Heart right ventricle (tissue), 16 donors: ENCODE data around the gene UBE2G1. TPM values are rescaled to one million over a fixed set of nuclear protein-coding genes. Genes with fewer than 3 reads are reported as not detected.

Experiments used
- ATAC-seq, 8 donors: fragments of 200-7000 bp; cut with Tn5 transposase; one replicate each; pipeline ENCODE4 v1.9.1; 2020; ENCODE audit warnings: mild to moderate bottlenecking in 8 of 8, moderate library complexity in 8 of 8, moderate number of reproducible peaks in 1 of 8
- DNase-seq, 2 donors: peaks; one replicate each; pipeline ENCODE4 v3.0.0-alpha.2; 2020
- H3K27ac ChIP-seq, 10 donors: fragments of 200-600 bp; sonication (generic) in 2 of 10; one replicate each; pipeline versions ENCODE4 v1.5.0 to v1.8.0; 2020 to 2022; ENCODE audit warnings: mild to moderate bottlenecking in 3 of 10
- H3K27me3 ChIP-seq, 7 donors: fragments of 200-600 bp; one replicate each; pipeline ENCODE4 v1.8.0; 2021 to 2022; ENCODE audit warnings: mild to moderate bottlenecking in 2 of 7
- H3K36me3 ChIP-seq, 9 donors: fragments of 200-600 bp; sonication (generic) in 1 of 9; one replicate each; pipeline versions ENCODE4 v1.5.0 to v1.8.0; 2020 to 2022; ENCODE audit warnings: mild to moderate bottlenecking in 2 of 9
- H3K4me1 ChIP-seq, 9 donors: fragments of 200-600 bp; sonication (generic) in 1 of 9; one replicate each; pipeline versions ENCODE4 v1.5.0 to v1.8.0; 2020 to 2022; ENCODE audit warnings: mild to moderate bottlenecking in 4 of 9
- H3K4me3 ChIP-seq, 10 donors: fragments of 200-600 bp; sonication (generic) in 2 of 10; one replicate each; pipeline versions ENCODE4 v1.5.0 to v1.8.0; 2020 to 2022; ENCODE audit warnings: mild to moderate bottlenecking in 7 of 10, moderate library complexity in 2 of 10
- H3K9me3 ChIP-seq, 11 donors: fragments of 200-600 bp in 10 of 11; sonication (generic) in 2 of 11; one replicate each; pipeline versions ENCODE4 v1.5.0 to v1.8.0; 2013 to 2022; ENCODE audit warnings: mild to moderate bottlenecking in 2 of 11, control low read depth in 1 of 11, moderate library complexity in 1 of 11
- CTCF ChIP-seq, 9 donors: fragments of 200-600 bp; sonication (generic) in 2 of 9; IDR thresholded peaks; one replicate each; pipeline versions ENCODE4 v1.5.0 to v1.8.0; 2021 to 2022; ENCODE audit warnings: antibody characterized with exemption in 9 of 9, mild to moderate bottlenecking in 5 of 9, moderate library complexity in 1 of 9
- WGBS, 2 donors: extraction: QIAGEN DNeasy Blood & Tissue Kit; methylation state at CpG; one replicate each; pipeline ENCODE4 v1.1.7; 2013; ENCODE audit warnings: inconsistent platforms in 1 of 2; 5-methylcytosine and 5-hydroxymethylcytosine counted together
- intact Hi-C, 10 donors: fragments of 100-400 bp; cut with DNase I; formaldehyde crosslinking; loops; one replicate each; pipeline versions ENCODE4 v1.11.1 to v1.14.2; 2022
- polyA plus RNA-seq, 2 donors: library from polyadenylated mRNA; stranded (reverse); fragments of 200-250 nt; gene quantifications; one replicate each; pipeline ENCODE4 v1.2.3, GENCODE V29; 2013
- total RNA-seq, 10 donors: library from RNA; stranded (reverse); fragmentation: NEBNext Ultra II Directional in 3 of 10; extraction: Animal tissue kit (Norgen Biotek cat#: 25700) in 3 of 10; gene quantifications; one replicate each; pipeline versions ENCODE4 v1.2.1 to v1.2.4, GENCODE V29; 2021 to 2023
- donor health status: Arrhythmogenic right ventricular cardiomyopathy.
- donor health status: ischemic (EF 13 %, LVEDD 7.1; RV severe dilation, severe dysfunction).
- donor health status: healthy with polysubstance abuse.
- donor health status: DM: no; HTN: yes; CAD: no.
- donor health status: DM: no; HTN: no; CAD: no.
- donor health status: ischemic (EF 25% LVEDD 6.9; RV normal size, moderate dysfunction).
- donor health status: ischemic (EF 25% LVEDD 5.7; RV mildly dilated, moderate dysfunction).
- donor health status: healthy.
- donor health status: DM: yes; HTN: yes; CAD: no.
- donor health status: Ischemic cardiomyopathy.
- donor health status: ischemic (EF 35%, LVEDD 5.7; RV mildly dilated, moderate dysfunction).
- donor health status: nonischemic (EF 11% LVEDD 7.7; RV severe dilation, severe dysfunction).
- donor health status: DM: yes; HTN: yes; CAD: no.
- donor health status: PGD.
- donor health status: ischemic (EF 29% LVEDD 5.4; RV normal size, mild dysfunction).
- donor health status: nonischemic (EF 23%, LVEDD 6.1; RV moderate dilation, normal function).

UBE2G1 gene
- total and polyA plus RNA-seq, 12 donors = 14.9 to 119 (median 100) TPM

GRCh38 chr17:4269915-4270314 lies 96.6 kb downstream of the UBE2G1 start:
- Histone ChIP-seq H3K9me3 (no peaks in the 10 kb centered on the region), H3K27me3 (no peaks in the 10 kb centered on the region), H3K4me3 (no peak overlapping the region), H3K36me3 (peaks cover 0 to 42% (median 0%) of the 10 kb centered on the region in 9 donors), H3K4me1 (peaks cover 0 to 52% (median 18%) of the 10 kb centered on the region in 9 donors), H3K27ac (peak overlapping the region in 9 of 10 donors; percentile 22 to 73 (median 57))
- 51 to 66% methylated on average over 4 of the region's 4 CpGs for WGBS, 2 donors
- intact Hi-C loops = loop anchor here in 3 of 10 donors (5.0 to 10.0 kb wide), 3 partner anchors 32 to 55 kb away; no protein-coding TSS in a partner anchor
- ATAC-seq (peak in 7 of 8 donors; percentile 26 to 57 (median 49)), DNase-seq (no peak)
- TF ChIP-seq CTCF (IDR thresholded peaks at IDR 0.05) = no peak

GRCh38 chr17:4267402-4267801 lies 99.1 kb downstream of the UBE2G1 start:
- TF ChIP-seq CTCF (IDR thresholded peaks at IDR 0.05) = no peak
- Histone ChIP-seq H3K4me3 (no peak overlapping the region), H3K27me3 (no peaks in the 10 kb centered on the region), H3K9me3 (no peaks in the 10 kb centered on the region), H3K36me3 (peaks cover 0 to 35% (median 0%) of the 10 kb centered on the region in 9 donors), H3K27ac (no peak overlapping the region), H3K4me1 (peaks cover 8 to 51% (median 24%) of the 10 kb centered on the region in 9 donors)
- intact Hi-C loops = loop anchor here in 2 of 10 donors (5.0 to 10.0 kb wide), 2 partner anchors 35 to 53 kb away; no protein-coding TSS in a partner anchor
- no peak for DNase-seq
- WGBS, 2 donors = 88 to 98% methylated on average over 8 of the region's 8 CpGs
- ATAC-seq = no peak

GRCh38 chr17:4266550-4266949 lies 99.9 kb downstream of the UBE2G1 start:
- Histone ChIP-seq H3K36me3 (peaks cover 0 to 31% (median 0%) of the 10 kb centered on the region in 9 donors), H3K27ac (no peak overlapping the region), H3K4me1 (peaks cover 8 to 52% (median 27%) of the 10 kb centered on the region in 9 donors), H3K9me3 (no peaks in the 10 kb centered on the region), H3K4me3 (no peak overlapping the region), H3K27me3 (no peaks in the 10 kb centered on the region)
- ATAC-seq (no peak), DNase-seq (no peak)
- intact Hi-C loops = loop anchor here in 2 of 10 donors (5.0 to 10.0 kb wide), 2 partner anchors 36 to 52 kb away; no protein-coding TSS in a partner anchor
- TF ChIP-seq CTCF (IDR thresholded peaks at IDR 0.05) = no peak
- WGBS, 2 donors = 74 to 79% methylated on average over 7 of the region's 7 CpGs

- intact Hi-C loops = loop anchor here in 4 of 10 donors (2.0 to 10.0 kb wide), 3 partner anchors 46 to 103 kb away; partner anchors contain the start of gene UBE2G1 (in 1 of the 4)
- H3K27ac ChIP-seq = peak within 1 kb of the TSS; percentile 6 to 97 (median 89)
- DNase-seq (peak; percentile 97 to 98), ATAC-seq (peak; percentile 94 to 99 (median 99))
- peaks cover 0 to 42% (median 10%) of the 10 kb centered on the region in 9 donors for H3K36me3 ChIP-seq
- H3K9me3 ChIP-seq = peaks cover 0 to 17% (median 11%) of the 10 kb centered on the region in 11 donors
- 0% methylated on average over 80 to 85 of the region's 85 CpGs for WGBS, 2 donors
- no peaks in the 10 kb centered on the region for H3K27me3 ChIP-seq
- peak in 4 of 9 donors; percentile 16 to 44 (median 28) for TF ChIP-seq CTCF (IDR thresholded peaks at IDR 0.05)
- peak within 1 kb of the TSS; percentile 72 to 100 (median 84) for H3K4me3 ChIP-seq
- peaks cover 8 to 29% (median 23%) of the 10 kb centered on the region in 9 donors for H3K4me1 ChIP-seq
These were observed 102.9 kb downstream of the UBE2G1 start, which contains the start of gene ANKFY1 for GRCh38 chr17:4263282-4264215. Gene ANKFY1, minus strand, starts transcription at chr17:4263979. Its CDS starts 38 bp downstream, at chr17:4263941.
